ENCODE measurements around the gene HSPA4L.

The HSPA4L gene

GRCh38 chr4:127856196-127856812 is 74.2 kb downstream of the HSPA4L start:
- no peak for DNase-seq (ENCODE audit: extremely low read depth, low read depth)
- TF ChIP-seq, protein P1, sequence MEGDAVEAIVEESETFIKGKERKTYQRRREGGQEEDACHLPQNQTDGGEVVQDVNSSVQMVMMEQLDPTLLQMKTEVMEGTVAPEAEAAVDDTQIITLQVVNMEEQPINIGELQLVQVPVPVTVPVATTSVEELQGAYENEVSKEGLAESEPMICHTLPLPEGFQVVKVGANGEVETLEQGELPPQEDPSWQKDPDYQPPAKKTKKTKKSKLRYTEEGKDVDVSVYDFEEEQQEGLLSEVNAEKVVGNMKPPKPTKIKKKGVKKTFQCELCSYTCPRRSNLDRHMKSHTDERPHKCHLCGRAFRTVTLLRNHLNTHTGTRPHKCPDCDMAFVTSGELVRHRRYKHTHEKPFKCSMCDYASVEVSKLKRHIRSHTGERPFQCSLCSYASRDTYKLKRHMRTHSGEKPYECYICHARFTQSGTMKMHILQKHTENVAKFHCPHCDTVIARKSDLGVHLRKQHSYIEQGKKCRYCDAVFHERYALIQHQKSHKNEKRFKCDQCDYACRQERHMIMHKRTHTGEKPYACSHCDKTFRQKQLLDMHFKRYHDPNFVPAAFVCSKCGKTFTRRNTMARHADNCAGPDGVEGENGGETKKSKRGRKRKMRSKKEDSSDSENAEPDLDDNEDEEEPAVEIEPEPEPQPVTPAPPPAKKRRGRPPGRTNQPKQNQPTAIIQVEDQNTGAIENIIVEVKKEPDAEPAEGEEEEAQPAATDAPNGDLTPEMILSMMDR (IDR thresholded peaks at IDR 0.05; ENCODE audit: low read depth, low read length, missing control alignments): no peak
- no peak overlapping the region for H3K4me3 ChIP-seq (replicated peaks; ENCODE audit: low read depth, low read length)

- H3K4me3 ChIP-seq (replicated peaks; ENCODE audit: low read depth, low read length): no peak overlapping the region
- DNase-seq (ENCODE audit: extremely low read depth, low read depth): peak; percentile 72
- TF ChIP-seq, protein P1 (IDR thresholded peaks at IDR 0.05; ENCODE audit: low read depth, low read length, missing control alignments): no peak
These were observed 74.8 kb downstream of the HSPA4L start for GRCh38 chr4:127856813-127857447.

GRCh38 chr4:127857641-127858040 is 75.5 kb downstream of the HSPA4L start:
- TF ChIP-seq, protein P1 (IDR thresholded peaks at IDR 0.05; ENCODE audit: low read depth, low read length, missing control alignments): no peak
- DNase-seq (ENCODE audit: extremely low read depth, low read depth): no peak

GRCh38 chr4:127868196-127868595 is 86.1 kb downstream of the HSPA4L start:
- H3K4me3 ChIP-seq (replicated peaks; ENCODE audit: low read depth, low read length): no peak overlapping the region
- DNase-seq (ENCODE audit: extremely low read depth, low read depth): no peak
- TF ChIP-seq, protein P1 (IDR thresholded peaks at IDR 0.05; ENCODE audit: low read depth, low read length, missing control alignments): no peak

More at GRCh38 chr4:127857641-127858040, 75.5 kb downstream of the HSPA4L start:
- H3K4me3 ChIP-seq (replicated peaks; ENCODE audit: low read depth, low read length): no peak overlapping the region

DNA sequence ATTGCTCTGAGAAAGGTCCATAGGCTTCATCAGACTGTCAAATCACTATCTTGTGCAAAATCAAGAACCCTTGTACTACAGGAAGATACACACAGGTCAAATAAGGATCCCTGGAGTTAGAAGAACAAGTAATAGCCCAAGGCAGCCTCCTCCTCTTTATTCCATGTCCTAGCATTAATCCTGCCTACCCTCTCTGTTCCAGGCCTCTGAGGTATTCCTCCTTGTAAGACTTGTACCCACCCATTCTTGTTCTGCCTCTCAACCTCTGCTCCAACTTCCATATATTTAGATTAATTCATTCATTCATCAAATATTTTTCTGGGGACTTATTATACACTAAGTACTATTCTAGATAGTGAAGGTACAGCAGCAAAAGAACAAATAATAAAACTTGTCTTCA is 88.2 kb downstream of the HSPA4L start:
- TF ChIP-seq, protein P1 (IDR thresholded peaks at IDR 0.05; ENCODE audit: low read depth, low read length, missing control alignments): no peak
- no peak for DNase-seq (ENCODE audit: extremely low read depth, low read depth)

GRCh38 chr4:127870688-127871087 is 88.6 kb downstream of the HSPA4L start:
- no peak overlapping the region for H3K4me3 ChIP-seq (replicated peaks; ENCODE audit: low read depth, low read length)
- DNase-seq (ENCODE audit: extremely low read depth, low read depth): peak; percentile 78
- TF ChIP-seq, protein P1 (IDR thresholded peaks at IDR 0.05; ENCODE audit: low read depth, low read length, missing control alignments): no peak

More for the DNA sequence above, 88.2 kb downstream of the HSPA4L start:
- H3K4me3 ChIP-seq (replicated peaks; ENCODE audit: low read depth, low read length): no peak overlapping the region
